ENCODE data around the gene TGFB2.

Gene TGFB2

GRCh38 chr1:218363141-218363540 is 18.0 kb downstream of the TGFB2 start:
- H3K4me3 ChIP-seq (replicated peaks; ENCODE audit: insufficient read depth, low read length), result no peak overlapping the region
- H3K27ac ChIP-seq (replicated peaks), result no peak overlapping the region
- TF ChIP-seq CTCF (IDR thresholded peaks at IDR 0.05; ENCODE audit: insufficient read depth, low read length), result no peak
- no peak for TF ChIP-seq REST (IDR thresholded peaks at IDR 0.05; ENCODE audit: insufficient replicate concordance, low read depth)
- no peak for TF ChIP-seq GABPA (IDR thresholded peaks at IDR 0.05; ENCODE audit: low read depth)
- TF ChIP-seq POLR2AphosphoS5 (IDR thresholded peaks at IDR 0.05; ENCODE audit: low read depth), result no peak
- TF ChIP-seq SPI1 (IDR thresholded peaks at IDR 0.05; ENCODE audit: borderline replicate concordance, low read depth), result no peak
- no peaks in the 10 kb centered on the region for H3K27me3 ChIP-seq (ENCODE audit: insufficient read depth, poor library complexity, severe bottlenecking)
- DNase-seq (ENCODE audit: low read depth in 1 of 2, low spot score in 1 of 2), result no peak

- Histone ChIP-seq H3K27me3 (ENCODE audit: insufficient read depth, poor library complexity, severe bottlenecking) (no peaks in the 10 kb centered on the region), H3K27ac (replicated peaks) (no peak overlapping the region), H3K4me3 (replicated peaks; ENCODE audit: insufficient read depth, low read length) (no peak overlapping the region)
- TF ChIP-seq POLR2AphosphoS5 (IDR thresholded peaks at IDR 0.05; ENCODE audit: low read depth), result no peak
- TF ChIP-seq GABPA (IDR thresholded peaks at IDR 0.05; ENCODE audit: low read depth), result no peak
- TF ChIP-seq SPI1 (IDR thresholded peaks at IDR 0.05; ENCODE audit: borderline replicate concordance, low read depth), result no peak
- no peak for TF ChIP-seq REST (IDR thresholded peaks at IDR 0.05; ENCODE audit: insufficient replicate concordance, low read depth)
- TF ChIP-seq CTCF (IDR thresholded peaks at IDR 0.05; ENCODE audit: insufficient read depth, low read length), result no peak
- no peak for DNase-seq (ENCODE audit: low read depth in 1 of 2, low spot score in 1 of 2)
Observed at GRCh38 chr1:218364028-218364710, 19.0 kb downstream of the TGFB2 start.

- H3K27me3 ChIP-seq (ENCODE audit: insufficient read depth, poor library complexity, severe bottlenecking), result no peaks in the 10 kb centered on the region
- DNase-seq (ENCODE audit: low read depth in 1 of 2, low spot score in 1 of 2), result no peak
- TF ChIP-seq POLR2AphosphoS5 (IDR thresholded peaks at IDR 0.05; ENCODE audit: low read depth), result no peak
- TF ChIP-seq REST (IDR thresholded peaks at IDR 0.05; ENCODE audit: insufficient replicate concordance, low read depth), result no peak
- no peak for TF ChIP-seq SPI1 (IDR thresholded peaks at IDR 0.05; ENCODE audit: borderline replicate concordance, low read depth)
- TF ChIP-seq GABPA (IDR thresholded peaks at IDR 0.05; ENCODE audit: low read depth), result no peak
- TF ChIP-seq CTCF (IDR thresholded peaks at IDR 0.05; ENCODE audit: insufficient read depth, low read length), result no peak
- H3K4me3 ChIP-seq (replicated peaks; ENCODE audit: insufficient read depth, low read length), result no peak overlapping the region
- H3K27ac ChIP-seq (replicated peaks), result no peak overlapping the region
Observed at GRCh38 chr1:218365226-218365999, 20.3 kb downstream of the TGFB2 start.
